Heart left ventricle (tissue), 13 donors: ENCODE data around the gene KRT17.

Experiments
- POLR2A ChIP-seq, 2 donors: fragments of 450-650 bp; IDR thresholded peaks; one replicate each; pipeline ENCODE4 v1.6.1; 2017; ENCODE audit warnings: antibody characterized with exemption in 2 of 2, mild to moderate bottlenecking in 2 of 2, moderate library complexity in 2 of 2
- TF ChIP-seq, protein P1 (sequence below), 12 donors: fragments of 200-600 bp; sonication (generic) in 4 of 12; IDR thresholded peaks; one replicate each; pipeline versions ENCODE4 v1.5.0 to v1.8.0; 2018 to 2022; ENCODE audit warnings: antibody characterized with exemption in 12 of 12, mild to moderate bottlenecking in 5 of 12
- donor health status: ischemic (EF 13 %, LVEDD 7.1; RV severe dilation, severe dysfunction).
- donor health status: DM: no; HTN: yes; CAD: no.
- donor health status: DM: no; HTN: no; CAD: no.
- donor health status: ischemic (EF 25% LVEDD 6.9; RV normal size, moderate dysfunction).
- donor health status: ischemic (EF 25% LVEDD 5.7; RV mildly dilated, moderate dysfunction).
- donor health status: ischemic (EF 35%, LVEDD 5.7; RV mildly dilated, moderate dysfunction).
- donor health status: nonischemic (EF 11% LVEDD 7.7; RV severe dilation, severe dysfunction).
- donor health status: DM: yes; HTN: yes; CAD: no.
- donor health status: PGD.
- donor health status: ischemic (EF 29% LVEDD 5.4; RV normal size, mild dysfunction).
- donor health status: nonischemic (EF 23%, LVEDD 6.1; RV moderate dilation, normal function).

- TF ChIP-seq POLR2A (IDR thresholded peaks at IDR 0.05): no peak
- TF ChIP-seq, protein P1, sequence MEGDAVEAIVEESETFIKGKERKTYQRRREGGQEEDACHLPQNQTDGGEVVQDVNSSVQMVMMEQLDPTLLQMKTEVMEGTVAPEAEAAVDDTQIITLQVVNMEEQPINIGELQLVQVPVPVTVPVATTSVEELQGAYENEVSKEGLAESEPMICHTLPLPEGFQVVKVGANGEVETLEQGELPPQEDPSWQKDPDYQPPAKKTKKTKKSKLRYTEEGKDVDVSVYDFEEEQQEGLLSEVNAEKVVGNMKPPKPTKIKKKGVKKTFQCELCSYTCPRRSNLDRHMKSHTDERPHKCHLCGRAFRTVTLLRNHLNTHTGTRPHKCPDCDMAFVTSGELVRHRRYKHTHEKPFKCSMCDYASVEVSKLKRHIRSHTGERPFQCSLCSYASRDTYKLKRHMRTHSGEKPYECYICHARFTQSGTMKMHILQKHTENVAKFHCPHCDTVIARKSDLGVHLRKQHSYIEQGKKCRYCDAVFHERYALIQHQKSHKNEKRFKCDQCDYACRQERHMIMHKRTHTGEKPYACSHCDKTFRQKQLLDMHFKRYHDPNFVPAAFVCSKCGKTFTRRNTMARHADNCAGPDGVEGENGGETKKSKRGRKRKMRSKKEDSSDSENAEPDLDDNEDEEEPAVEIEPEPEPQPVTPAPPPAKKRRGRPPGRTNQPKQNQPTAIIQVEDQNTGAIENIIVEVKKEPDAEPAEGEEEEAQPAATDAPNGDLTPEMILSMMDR (IDR thresholded peaks at IDR 0.05): no peak
Observed at GRCh38 chr17:41653892-41654677, 29.7 kb upstream of the KRT17 start.
